GM21390 (cell line): ENCODE results near the gene TBC1D20.

ENCODE experiments used
- ATAC-seq: cut with Tn5 transposase; IDR thresholded peaks from one replicate; pipeline ENCODE4 v1.9.1; 2021; ENCODE audit not compliant: unreplicated experiment

Gene TBC1D20

DNA sequence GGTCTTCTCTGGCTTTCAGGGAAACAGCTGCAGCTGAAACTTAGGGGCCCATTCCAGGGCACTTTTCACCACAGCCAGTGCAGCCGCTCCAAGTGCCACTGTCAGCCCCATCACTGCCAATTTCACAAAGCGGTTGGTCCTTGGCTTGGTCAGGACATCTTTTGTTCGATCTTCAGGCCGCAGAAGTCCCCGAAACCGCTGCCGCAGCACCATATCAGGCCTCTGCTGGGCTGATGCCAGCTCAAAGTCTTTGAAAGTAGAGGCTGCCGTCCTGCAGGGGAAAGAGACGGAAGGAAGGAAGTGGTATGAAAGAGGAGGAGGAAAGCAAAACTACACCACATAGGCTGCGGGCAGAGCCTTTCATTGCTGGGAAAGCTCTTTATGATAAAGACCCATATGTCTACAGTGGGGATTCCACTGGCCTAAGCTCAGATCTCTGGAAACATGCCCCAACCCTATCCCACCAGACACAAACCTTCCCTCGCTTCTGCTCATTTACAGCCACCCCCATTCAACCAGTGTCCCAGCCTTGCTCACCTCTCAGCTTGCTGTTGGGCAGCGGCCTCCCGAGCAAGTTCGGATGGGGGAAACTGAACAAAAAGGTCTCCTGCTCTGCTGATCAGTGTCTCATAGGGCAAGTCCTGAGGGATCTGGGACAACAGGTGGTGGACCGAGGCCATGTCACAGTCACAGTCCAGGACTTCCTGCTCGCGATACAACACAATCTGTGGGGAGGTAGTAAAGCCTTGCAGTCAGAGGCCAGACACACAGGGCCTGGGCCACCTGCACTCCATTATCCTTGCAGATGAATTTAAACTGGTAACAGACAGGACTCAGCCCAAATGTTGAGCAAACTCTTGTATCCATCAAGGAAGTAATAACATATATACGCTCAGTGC, 23.5 kb downstream of the TBC1D20 start:
- peak; percentile 57 for ATAC-seq

GRCh38 chr20:437787-438486, 24.4 kb downstream of the TBC1D20 start:
- ATAC-seq: no peak

- no peak for ATAC-seq
These were observed 25.9 kb downstream of the TBC1D20 start for GRCh38 chr20:436476-436875.

DNA sequence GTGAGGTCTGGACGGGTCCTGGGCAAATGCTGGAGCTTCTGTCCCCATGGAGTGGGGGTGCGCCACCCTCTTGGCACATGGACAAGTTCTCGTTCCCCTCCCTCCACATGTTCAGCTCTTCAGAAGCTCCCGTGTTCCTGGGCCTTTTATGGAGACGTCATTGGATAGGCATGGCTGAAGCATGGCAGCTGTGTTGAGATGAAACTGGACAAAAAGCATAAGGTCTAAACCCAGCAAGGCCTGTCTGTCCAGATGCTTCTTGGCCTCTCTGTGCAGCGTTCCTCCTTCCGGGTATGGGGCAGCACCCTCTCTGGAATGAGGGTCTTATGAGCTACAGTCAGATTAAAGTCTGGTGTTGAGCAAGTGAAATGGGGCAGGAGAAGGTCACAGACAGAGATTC, 26.8 kb downstream of the TBC1D20 start:
- no peak for ATAC-seq

DNA sequence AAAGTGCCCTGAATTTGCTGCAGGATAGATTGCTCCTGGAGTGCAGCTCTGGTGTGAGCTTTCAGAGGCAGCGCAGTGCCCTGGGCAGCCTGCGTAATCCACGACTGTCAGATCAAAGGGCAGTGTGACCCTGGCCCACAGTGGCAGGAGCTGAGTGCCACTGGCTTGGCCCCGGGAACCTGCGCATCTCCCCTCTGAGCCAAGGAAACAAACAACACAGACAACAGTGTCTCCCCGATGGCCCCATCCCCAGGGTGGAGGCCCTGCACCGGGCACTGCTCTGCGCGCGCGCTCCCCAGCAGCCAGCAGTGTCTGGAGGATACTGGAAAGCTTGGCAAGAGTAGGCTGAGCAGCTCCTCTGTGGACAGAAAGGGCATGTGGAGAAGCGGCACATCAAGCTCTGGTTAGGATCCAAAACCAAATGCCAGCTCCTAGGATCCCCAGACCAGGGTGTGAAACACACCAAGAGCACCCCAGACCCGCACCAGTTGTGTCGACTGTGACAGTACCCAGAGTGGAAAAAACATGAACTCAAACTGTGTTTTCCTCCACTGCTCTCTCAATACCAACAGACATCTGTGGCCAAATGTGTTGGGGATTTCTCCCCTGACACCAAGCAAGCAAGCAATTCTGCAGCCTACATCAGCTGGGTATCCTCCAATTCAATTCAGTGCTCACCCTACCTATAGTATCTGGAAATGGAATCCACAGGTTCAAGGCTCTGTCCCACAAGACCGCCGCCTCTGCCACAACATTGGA, 27.5 kb downstream of the TBC1D20 start:
- ATAC-seq: no peak

DNA sequence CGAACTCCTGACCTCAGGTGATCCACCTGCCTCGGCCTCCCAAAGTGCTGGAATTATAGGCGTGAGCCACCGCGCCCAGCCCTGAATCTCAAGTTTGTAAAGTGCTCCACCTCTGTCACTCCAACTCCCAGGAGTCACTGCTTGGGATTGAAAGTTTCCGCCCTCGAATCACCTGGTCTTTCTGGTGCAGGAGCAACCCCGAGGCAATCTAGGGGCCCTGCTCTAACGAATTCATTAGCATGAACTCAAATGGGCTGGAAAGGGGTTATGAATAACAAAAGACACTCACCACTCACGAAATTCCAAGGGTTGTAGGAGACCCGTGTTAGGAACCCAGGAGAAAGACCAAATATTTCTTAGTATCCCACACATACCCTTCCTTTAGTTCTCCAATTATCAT, 28.1 kb downstream of the TBC1D20 start:
- no peak for ATAC-seq

- peak; percentile 82 for ATAC-seq
These were observed 28.9 kb downstream of the TBC1D20 start for GRCh38 chr20:433300-433975.

DNA sequence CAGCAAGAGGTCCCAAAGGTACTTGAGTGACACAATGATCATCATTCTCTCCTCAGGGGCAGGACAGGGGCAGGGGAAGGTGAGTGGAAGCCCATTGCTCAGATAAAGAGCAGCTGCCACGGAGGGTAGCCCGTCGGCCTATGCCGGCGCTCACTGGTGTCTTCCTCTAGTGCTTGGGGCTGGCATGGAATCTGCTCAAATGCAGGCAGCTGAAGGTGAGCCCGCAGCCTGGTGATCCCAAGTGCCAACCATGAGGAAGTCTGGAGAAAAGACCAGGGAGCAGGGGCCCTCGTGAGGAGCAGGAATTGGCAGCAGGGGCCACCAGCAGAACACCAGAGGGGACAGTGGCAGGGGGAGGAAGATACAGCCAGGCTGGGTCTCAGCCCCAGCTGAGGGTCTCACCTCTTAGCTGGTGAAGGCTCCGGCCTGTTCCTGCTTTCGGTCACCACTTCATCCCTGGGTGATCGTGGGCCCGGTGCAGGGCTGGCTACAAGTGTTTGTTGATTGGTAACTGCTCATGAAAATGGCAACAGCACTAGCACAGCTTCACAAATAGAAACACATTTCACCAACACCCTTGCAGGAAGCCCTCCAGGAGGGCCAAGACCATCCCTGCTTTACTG, 29.5 kb downstream of the TBC1D20 start:
- ATAC-seq: no peak

DNA sequence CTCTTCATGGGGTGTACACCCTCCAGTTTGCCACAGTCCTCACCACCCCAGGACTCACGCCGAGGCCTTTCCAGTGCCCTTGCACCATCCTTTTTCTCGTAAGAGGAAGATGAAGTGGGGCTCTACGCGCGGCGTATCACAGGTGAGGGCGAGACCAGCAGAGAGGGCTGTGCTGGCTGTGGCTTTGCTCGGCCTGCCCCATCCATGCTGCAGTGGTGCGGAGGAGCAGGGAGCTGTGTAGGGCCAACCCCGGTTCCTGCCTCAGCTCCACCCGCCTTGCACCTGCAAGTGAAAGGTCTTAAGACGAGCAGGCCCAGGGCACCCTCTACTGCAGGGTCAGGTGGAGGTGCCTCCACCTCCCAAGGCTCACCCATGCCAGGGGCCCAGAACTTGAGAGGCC, 30.1 kb downstream of the TBC1D20 start:
- no peak for ATAC-seq

GRCh38 chr20:431012-431904, 31.1 kb downstream of the TBC1D20 start:
- no peak for ATAC-seq

DNA sequence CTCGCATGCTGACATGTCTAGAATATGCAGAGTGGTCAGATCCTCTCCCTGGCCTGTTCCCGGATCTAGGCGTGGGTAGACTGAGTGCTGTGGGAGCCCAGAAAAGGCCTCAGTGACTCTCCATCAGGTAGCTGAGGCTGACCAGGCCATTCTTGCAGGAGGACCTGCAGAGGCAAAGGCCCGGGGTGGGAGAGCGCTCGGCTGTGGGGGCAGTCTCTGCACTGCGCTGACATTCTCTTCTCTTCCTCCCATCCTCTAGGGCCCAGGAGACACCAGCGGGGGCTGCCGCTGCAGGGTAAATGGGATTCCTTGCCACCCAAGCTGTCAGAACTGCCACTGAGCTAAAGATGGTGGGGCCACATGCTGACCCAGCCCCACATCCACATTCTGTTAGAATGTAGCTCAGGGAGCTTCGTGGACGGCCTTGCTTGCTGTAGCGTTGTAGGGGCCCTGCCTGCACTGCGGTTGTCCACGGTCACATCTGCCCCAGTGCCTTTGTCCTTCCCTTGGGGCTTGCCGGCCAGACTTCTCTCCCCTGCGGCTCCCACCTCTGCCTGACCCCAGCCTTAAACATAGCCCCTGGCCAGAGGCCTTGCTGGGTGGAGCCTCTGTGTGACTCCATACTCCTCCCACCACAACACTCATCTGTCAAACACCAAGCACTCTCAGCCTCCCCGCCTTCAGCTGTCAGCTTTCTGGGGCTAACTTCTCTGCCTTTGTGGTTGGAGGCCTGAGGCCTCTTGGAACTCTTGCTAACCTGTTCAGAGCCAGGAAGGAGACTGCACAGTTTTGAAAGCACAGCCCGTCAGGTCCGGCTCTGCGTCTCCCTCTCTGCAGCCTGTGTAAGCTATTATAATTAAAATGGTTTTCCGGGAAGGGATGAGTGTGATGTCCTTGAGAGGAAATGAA, 32.0 kb downstream of the TBC1D20 start:
- ATAC-seq: no peak

- ATAC-seq: no peak
These were observed 33.6 kb downstream of the TBC1D20 start for GRCh38 chr20:428658-429200.

DNA sequence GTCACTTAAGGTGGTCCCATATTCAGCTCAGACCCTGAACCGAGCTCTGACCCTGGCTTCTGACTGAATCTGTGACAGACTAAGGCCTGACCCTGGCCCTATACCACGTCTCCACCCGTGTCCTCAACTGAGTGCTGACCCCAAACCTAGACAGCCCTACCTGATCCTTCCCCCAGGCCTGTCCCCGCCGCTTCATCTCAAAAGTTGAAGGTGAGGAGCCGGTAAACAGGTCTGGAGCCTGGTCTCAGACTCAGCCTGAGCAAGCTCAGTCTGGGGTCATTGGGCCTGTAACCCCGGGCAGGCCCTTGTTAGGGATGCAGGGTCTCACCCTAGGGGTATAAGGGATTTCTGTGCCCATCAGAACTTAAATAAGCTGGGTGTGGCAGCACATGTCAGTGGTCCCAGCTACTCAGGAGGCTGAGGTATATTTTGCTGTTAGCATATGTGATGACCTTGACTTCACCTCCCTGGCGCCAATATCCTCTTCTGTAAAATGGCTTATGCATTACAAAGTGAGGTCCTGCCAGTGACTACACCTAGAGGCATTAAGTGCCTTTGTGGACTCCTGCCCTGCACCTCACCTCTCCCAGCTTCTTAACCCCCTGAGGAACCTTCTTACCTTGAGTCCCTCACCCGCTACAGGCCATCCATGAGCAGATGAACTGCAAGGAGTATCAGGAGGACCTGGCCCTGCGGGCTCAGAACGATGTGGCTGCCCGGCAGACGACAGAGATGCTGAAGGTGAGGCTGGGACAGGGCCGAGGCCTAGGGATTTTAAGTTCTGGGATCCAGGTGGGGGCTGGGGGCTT, 34.3 kb downstream of the TBC1D20 start:
- ATAC-seq: no peak

DNA sequence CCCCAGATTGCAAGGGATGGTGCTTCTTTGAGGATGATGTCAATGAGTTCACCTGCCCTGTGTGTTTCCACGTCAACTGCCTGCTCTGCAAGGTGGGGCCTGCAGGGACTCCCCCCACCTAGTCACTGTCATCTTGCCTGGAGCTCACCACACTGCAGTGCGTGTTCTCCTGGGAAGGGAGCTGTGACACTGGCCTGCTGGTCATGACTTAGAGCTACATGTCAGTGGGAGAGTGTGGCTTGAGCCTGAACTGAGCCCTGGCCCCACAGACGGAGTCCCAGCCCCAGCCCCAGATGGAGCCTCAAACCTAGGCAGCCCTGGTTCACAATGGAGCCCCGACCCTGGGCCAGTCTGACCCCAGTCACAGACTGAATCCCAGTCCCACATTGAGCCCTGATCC, 34.9 kb downstream of the TBC1D20 start:
- ATAC-seq: no peak

GRCh38 chr20:426566-426965, 35.8 kb downstream of the TBC1D20 start:
- ATAC-seq: no peak

DNA sequence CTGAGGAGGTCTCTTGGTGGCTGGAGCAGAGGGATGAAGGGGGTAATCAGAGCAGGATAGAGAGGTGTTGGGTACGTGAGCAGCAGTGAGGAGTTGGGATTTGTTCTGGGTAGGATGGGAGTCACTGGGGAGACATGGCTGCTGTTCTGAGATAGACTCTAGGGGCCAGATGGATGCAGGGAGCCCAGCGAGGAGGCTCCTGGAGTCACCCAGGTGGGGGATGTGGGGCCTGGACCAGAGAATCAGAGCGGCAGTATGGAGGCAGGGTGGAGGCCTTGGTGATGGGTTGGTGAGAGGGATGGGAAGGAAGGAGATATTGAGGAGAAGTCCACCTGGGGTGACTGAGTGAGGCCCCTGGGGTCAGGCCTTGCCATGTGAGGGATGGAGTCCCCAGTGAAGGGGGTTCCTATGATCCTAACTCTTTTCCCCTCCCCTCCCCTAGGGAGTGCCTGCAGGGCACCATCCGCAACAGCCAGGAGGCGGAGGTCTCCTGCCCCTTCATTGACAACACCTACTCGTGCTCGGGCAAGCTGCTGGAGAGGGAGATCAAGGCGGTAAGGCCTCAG, 40.6 kb downstream of the TBC1D20 start:
- no peak for ATAC-seq
